Tibial nerve (tissue), 4 donors: ENCODE data around the gene GOLT1A.

Experiments
- CTCF ChIP-seq, 5 experiments: fragments of 200-600 bp in 3 of 5; fragments of 450-650 bp in 2 of 5; sonication (generic) in 3 of 5; IDR thresholded peaks; one replicate each; pipeline ENCODE4 v1.5.1; 2016 to 2019; ENCODE audit warnings: antibody characterized with exemption in 5 of 5, mild to moderate bottlenecking in 3 of 5, moderate library complexity in 2 of 5
- EP300 ChIP-seq, 2 donors: sonication (generic); formaldehyde crosslinking; IDR thresholded peaks; one replicate each; pipeline ENCODE4 v1.6.1; 2017; ENCODE audit warnings: antibody characterized with exemption in 2 of 2, mild to moderate bottlenecking in 1 of 2
- POLR2A ChIP-seq, 2 donors: fragments of 450-650 bp; IDR thresholded peaks; one replicate each; pipeline ENCODE4 v1.6.1; 2017; ENCODE audit warnings: antibody characterized with exemption in 2 of 2, mild to moderate bottlenecking in 2 of 2, moderate library complexity in 2 of 2

GRCh38 chr1:204217648-204218000 lies 3.8 kb upstream of the GOLT1A start:
- TF ChIP-seq EP300 (IDR thresholded peaks at IDR 0.05) (no peak), POLR2A (IDR thresholded peaks at IDR 0.05) (no peak), CTCF (IDR thresholded peaks at IDR 0.05) (no peak)
